Measurements from ENCODE around the gene ATP5IF1. TPM values are rescaled to one million over a fixed set of nuclear protein-coding genes. Genes with fewer than 3 reads are reported as not detected.

The ATP5IF1 gene
- total RNA-seq, 1 experiment from 2014 or later: 169 TPM

DNA sequence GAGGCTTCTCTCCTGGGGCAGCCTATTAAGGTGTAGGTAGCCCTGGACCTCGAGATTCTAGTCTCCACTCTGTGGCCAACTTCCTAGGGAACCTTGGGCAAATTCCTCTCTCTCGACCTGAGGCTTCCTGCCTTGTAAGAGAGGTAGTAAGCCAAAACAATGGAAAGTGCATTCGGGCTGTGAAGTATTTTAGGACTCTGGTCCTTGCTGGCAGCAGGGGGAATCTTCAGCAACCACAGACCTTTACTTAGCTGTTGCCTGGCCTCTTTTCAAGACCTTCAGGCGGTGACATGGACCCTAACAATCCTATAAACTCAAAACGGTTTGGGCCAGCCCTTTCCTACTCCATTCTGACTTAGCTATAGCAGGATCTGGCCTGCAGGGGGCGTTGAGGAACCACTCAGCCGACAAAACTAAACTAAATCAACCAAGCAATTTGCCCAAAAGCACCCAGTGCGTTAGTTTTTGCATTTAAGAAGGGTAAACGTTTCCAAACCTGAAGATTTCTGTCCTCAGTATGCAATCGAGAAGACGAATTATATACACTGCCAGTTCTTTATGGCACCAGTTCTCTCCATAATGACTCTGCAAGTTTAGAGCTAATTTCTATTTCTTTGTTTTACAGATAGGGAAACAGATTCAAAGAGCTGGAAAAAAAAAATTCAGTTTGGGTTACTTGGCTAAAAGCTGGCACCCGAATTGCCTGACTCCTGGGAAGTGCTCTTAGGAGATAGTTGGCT lies 12.5 kb downstream of the ATP5IF1 start:
- ChIA-PET RAD21 (ENCODE audit: low non-redundant PET in 1 of 2, low total read pairs in 2 of 2, uncharacterized antibody in 2 of 2, unreplicated experiment in 2 of 2) (interaction anchor here (0.6 to 1.9 kb wide), 9 partner anchors 12 to 391 kb away, joined by 3 to 24 read pairs (median 4); partner anchors contain the start of genes PHACTR4 (in 2 of the 2), ATP5IF1 (in 1 of the 2) and MED18 (in 1 of the 2)), CTCF (interaction anchor here (0.6 to 2.7 kb wide), 29 partner anchors 8 to 629 kb away, joined by 3 to 73 read pairs (median 5); partner anchors contain the start of genes ATP5IF1, MED18, PHACTR4 and SESN2), POLR2A (interaction anchor here (0.5 to 5.4 kb wide), 22 partner anchors 10 to 400 kb away, joined by 3 to 61 read pairs (median 6); partner anchors contain the start of genes ATP5IF1, MED18, PHACTR4 and RCC1)
- Histone ChIP-seq H3K79me2 (ENCODE audit: insufficient read depth, low read length) (no peaks in the 10 kb centered on the region), H3K27ac (ENCODE audit: low read depth, low read length) (peak overlapping the region; percentile 74), H3K36me3 (ENCODE audit: control insufficient read depth in 1 of 2, insufficient read depth in 2 of 2, low read length in 2 of 2) (no peaks in the 10 kb centered on the region), H3K27me3 (ENCODE audit: insufficient read depth, low read length) (no peaks in the 10 kb centered on the region), H2AFZ (ENCODE audit: low read depth, low read length, poor library complexity, severe bottlenecking) (peak overlapping the region; percentile 27), H3K4me2 (ENCODE audit: low read length) (peak overlapping the region; percentile 84), H3K4me1 (ENCODE audit: control insufficient read depth in 1 of 2, insufficient read depth in 2 of 2, low read length in 2 of 2) (peaks cover 33 to 35% of the 10 kb centered on the region in 2 experiments), H3K9me3 (ENCODE audit: control insufficient read depth in 1 of 2, insufficient read depth in 1 of 2, low read depth in 1 of 2, low read length in 2 of 2) (no peaks in the 10 kb centered on the region), H3K4me3 (replicated peaks in 1 of 2; ENCODE audit: low read depth in 1 of 2, low read length in 2 of 2) (peak overlapping the region; percentile 28 to 45), H3K9ac (ENCODE audit: low read length) (peak overlapping the region; percentile 43), H4K20me1 (ENCODE audit: insufficient read depth) (no peaks in the 10 kb centered on the region), H3K9me2 (ENCODE audit: insufficient read depth) (no peaks in the 10 kb centered on the region)
- intact Hi-C loops (cut with micrococcal nuclease): loop anchor here (1.0 to 5.0 kb wide), 4 partner anchors 104 to 354 kb away; partner anchors contain the start of gene RCC1
- no TSS peak for BruUV-seq (replicated peaks)
- ATAC-seq (peak; percentile 65), DNase-seq (ENCODE audit: low read depth, low spot score) (peak; percentile 64)
- TF ChIP-seq CTCF (IDR thresholded peaks at IDR 0.05 in 2 of 3, conservative IDR thresholded peaks at IDR 0.05 in 1 of 3; ENCODE audit: borderline replicate concordance in 1 of 3, insufficient read depth in 1 of 3, low read depth in 2 of 3, low read length in 2 of 3): peak; percentile 84 to 99 (median 95)
- no peak for TF ChIP-seq TCF7L2 (IDR thresholded peaks at IDR 0.05; ENCODE audit: borderline replicate concordance, extremely low read depth, insufficient read depth, insufficient read length)
- TF ChIP-seq RAD21 (IDR thresholded peaks at IDR 0.05; ENCODE audit: low read depth): peak; percentile 95
